K562 (cell line): ENCODE measurements around the gene BRAF.

ENCODE experiments used
- CREB5 ChIP-seq: fragments of 250-450 bp; sonication (Bioruptor Pico); IDR thresholded peaks from 2 replicates; pipeline ENCODE4 v1.5.0; 2020; ENCODE audit warnings: mild to moderate bottlenecking
- E4F1 ChIP-seq: fragments of 250-450 bp; sonication (Bioruptor Pico); IDR thresholded peaks from 2 replicates; pipeline ENCODE4 v1.5.0; 2021; ENCODE audit warnings: mild to moderate bottlenecking, borderline replicate concordance
- MECOM ChIP-seq: fragments of 250-450 bp; sonication (Bioruptor Pico); IDR thresholded peaks from 2 replicates; pipeline ENCODE4 v1.8.0; 2022; ENCODE audit warnings: inconsistent platforms
- NFRKB ChIP-seq: fragments of 450-650 bp; IDR thresholded peaks from 2 replicates; pipeline ENCODE4 v1.6.1; 2016; ENCODE audit warnings: low read depth
- RFX5 ChIP-seq: IDR thresholded peaks from 2 replicates; pipeline ENCODE4 v1.6.1; 2011; ENCODE audit warnings: low read depth, mild to moderate bottlenecking, improper control_type of control experiment, low read length
- ZNF785 ChIP-seq: fragments of 250-450 bp; sonication (Bioruptor Pico); IDR thresholded peaks from 2 replicates; pipeline ENCODE4 v1.4.0; 2020; ENCODE audit warnings: mild to moderate bottlenecking

- TF ChIP-seq NFRKB = no peak
- TF ChIP-seq E4F1 (CRISPR knock-in tag) = no peak
- TF ChIP-seq RFX5 = no peak
- no peak for TF ChIP-seq CREB5 (CRISPR knock-in tag)
- no peak for TF ChIP-seq ZNF785 (CRISPR knock-in tag)
- no peak for TF ChIP-seq MECOM (CRISPR knock-in tag)
These were observed 178.0 kb downstream of the BRAF start for GRCh38 chr7:140746751-140747150.
